Testis (tissue), 2 donors: ENCODE data around the gene SPAG5.

Experiments used
- POLR2A ChIP-seq: fragments of 450-650 bp; IDR thresholded peaks from one replicate; pipeline ENCODE4 v1.6.1; 2017; ENCODE audit warnings: antibody characterized with exemption, mild to moderate bottlenecking, moderate library complexity
- TF ChIP-seq, protein P1 (sequence below), 3 experiments: fragments of 450-650 bp in 2 of 3; fragments of 200-600 bp in 1 of 3; sonication (generic) in 1 of 3; IDR thresholded peaks; one replicate each; pipeline ENCODE4 v1.5.1; 2016 to 2019; ENCODE audit warnings: antibody characterized with exemption in 3 of 3, mild to moderate bottlenecking in 2 of 3, moderate library complexity in 1 of 3

DNA sequence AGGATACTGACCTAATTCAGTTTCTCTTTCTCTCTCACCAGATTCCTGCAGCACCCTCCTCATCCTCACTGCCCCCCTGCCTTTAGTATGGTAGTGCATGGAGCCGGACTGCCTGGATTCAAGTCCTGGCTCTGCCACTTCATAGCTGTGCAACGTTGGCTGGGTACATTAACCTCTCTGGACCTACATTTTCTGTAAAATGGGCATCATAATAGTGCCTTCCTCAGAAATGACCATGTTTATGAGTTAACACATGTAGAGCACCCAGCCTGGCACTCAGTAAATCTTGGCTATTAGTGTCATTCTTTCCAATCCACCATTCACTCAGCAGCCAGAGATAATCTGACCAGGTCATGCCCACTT lies 53.7 kb downstream of the SPAG5 start:
- TF ChIP-seq, protein P1, sequence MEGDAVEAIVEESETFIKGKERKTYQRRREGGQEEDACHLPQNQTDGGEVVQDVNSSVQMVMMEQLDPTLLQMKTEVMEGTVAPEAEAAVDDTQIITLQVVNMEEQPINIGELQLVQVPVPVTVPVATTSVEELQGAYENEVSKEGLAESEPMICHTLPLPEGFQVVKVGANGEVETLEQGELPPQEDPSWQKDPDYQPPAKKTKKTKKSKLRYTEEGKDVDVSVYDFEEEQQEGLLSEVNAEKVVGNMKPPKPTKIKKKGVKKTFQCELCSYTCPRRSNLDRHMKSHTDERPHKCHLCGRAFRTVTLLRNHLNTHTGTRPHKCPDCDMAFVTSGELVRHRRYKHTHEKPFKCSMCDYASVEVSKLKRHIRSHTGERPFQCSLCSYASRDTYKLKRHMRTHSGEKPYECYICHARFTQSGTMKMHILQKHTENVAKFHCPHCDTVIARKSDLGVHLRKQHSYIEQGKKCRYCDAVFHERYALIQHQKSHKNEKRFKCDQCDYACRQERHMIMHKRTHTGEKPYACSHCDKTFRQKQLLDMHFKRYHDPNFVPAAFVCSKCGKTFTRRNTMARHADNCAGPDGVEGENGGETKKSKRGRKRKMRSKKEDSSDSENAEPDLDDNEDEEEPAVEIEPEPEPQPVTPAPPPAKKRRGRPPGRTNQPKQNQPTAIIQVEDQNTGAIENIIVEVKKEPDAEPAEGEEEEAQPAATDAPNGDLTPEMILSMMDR (IDR thresholded peaks at IDR 0.05) = no peak
- TF ChIP-seq POLR2A = no peak
